ENCODE data around the gene AGFG1. TPM values are rescaled to one million over a fixed set of nuclear protein-coding genes. Genes with fewer than 3 reads are reported as not detected.

Gene AGFG1
- polyA plus RNA-seq, 3 donors, result 63.1 to 79.2 (median 73.4) TPM

DNA sequence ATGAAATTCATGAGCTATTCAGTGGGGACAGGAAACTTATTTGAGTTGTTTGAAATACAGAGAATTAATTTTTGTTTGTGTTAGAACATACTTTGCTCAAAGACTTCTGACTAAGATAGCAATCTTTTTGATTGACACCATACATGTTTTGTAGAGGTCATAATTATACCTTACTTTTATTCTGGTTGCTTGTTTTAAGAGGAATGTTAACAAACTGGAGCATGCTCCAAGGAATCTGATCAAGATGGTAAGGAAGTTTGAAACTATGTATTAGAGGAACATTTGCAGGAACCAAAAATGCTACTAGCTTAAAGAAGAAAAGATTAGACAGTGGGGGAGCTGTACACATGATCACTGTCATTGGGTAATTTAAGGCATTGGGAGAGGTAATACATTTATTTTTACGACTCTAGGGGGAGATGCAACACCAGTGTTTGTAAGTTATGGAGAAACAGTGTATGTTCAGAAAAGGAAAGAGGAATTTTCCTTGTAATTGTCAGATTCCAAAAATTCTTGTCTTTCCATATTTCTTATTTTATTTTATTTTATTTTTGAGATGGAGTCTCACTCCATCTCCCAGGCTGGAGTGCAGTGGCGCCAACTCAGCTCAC, 8.0 kb downstream of the AGFG1 start:
- DNase-seq (ENCODE audit: extremely low read depth in 1 of 11, low read depth in 9 of 11, low spot score in 4 of 11), result peak in 3 of 11 donors; percentile 5 to 27 (median 13)

DNA sequence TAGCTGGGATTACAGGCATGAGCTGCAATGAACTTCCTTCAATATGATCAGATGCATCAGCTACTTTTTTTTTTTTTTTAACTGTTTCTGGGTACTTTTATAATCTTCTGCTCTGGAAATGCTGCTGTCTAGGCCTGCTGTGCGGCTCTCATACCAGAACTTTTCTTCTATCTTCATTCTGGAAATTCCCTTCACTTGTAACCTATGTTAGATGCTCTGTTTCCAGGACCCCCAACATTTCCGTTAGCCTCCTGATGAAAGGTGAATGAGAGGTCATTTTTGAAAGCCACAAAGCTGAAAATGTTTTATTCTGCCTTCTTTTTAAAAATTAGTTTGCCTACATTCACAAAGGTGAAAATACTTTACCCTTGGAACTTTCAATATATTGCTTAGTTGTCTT, 8.6 kb downstream of the AGFG1 start:
- DNase-seq (ENCODE audit: extremely low read depth in 1 of 11, low read depth in 9 of 11, low spot score in 4 of 11), result no peak

- DNase-seq (ENCODE audit: extremely low read depth in 1 of 11, low read depth in 9 of 11, low spot score in 4 of 11), result no peak
These were observed 10.8 kb downstream of the AGFG1 start for GRCh38 chr2:227482638-227483340.

DNA sequence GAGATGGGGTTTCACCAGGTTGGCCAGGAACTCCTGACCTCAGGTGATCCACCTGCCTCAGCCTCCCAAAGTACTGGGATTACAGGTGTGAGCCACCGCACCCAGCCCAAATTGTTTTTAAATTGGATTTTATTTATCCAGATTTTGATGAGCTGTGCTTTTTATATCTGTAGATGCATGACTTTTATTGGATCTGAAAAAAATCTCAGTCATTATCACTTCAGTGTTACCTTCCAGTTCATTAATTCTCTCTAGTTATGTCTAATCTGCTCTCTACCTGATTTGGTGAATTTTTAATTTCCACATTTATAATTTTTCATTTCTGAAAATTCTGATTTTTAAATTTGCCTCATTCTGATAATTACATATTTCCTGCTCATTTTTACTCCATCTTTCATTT, 13.5 kb downstream of the AGFG1 start:
- DNase-seq (ENCODE audit: extremely low read depth in 1 of 11, low read depth in 9 of 11, low spot score in 4 of 11), result no peak

DNA sequence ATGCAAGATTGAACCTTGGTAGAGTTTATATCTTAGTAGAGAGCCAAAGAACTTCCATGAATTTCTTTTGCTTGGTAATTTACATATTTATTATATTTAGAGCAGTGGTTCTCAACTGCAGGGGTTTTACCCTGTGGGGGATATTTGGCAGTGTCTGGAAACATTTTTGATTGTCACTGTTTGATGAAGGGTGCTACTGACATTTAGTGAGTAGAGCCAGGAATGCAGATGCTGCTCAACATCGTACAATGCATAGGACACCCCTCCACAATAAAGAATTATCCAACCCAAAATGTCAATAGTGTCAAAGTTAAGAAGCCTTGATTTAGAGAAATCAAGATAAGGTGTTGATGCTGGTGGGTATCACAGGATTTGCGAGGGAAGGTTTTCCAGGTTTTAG, 14.7 kb downstream of the AGFG1 start:
- DNase-seq (ENCODE audit: extremely low read depth in 1 of 11, low read depth in 9 of 11, low spot score in 4 of 11), result no peak

GRCh38 chr2:227488045-227488444, 16.1 kb downstream of the AGFG1 start:
- no peak for DNase-seq (ENCODE audit: extremely low read depth in 1 of 11, low read depth in 9 of 11, low spot score in 4 of 11)

DNA sequence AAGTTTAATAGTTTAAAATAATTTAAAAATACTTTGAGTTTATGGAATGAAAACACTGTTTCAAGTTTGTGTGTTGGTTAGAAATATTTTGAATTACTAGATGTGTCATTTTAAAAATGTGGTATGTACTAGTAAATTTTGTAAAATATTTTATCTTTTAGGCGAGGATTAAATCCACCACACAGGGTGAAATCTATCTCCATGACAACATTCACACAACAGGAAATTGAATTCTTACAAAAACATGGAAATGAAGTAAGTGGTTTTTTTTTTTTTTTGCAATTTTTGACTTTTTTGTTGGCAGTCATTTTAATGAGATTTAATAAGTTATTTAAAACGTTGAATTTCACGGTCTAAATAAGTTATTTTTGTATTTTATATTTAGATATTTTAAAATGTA, 19.4 kb downstream of the AGFG1 start:
- DNase-seq (ENCODE audit: extremely low read depth in 1 of 11, low read depth in 9 of 11, low spot score in 4 of 11), result no peak

- DNase-seq (ENCODE audit: extremely low read depth in 1 of 11, low read depth in 9 of 11, low spot score in 4 of 11), result no peak
These were observed 21.6 kb downstream of the AGFG1 start for GRCh38 chr2:227493524-227493923.

GRCh38 chr2:227497158-227497557, 25.2 kb downstream of the AGFG1 start:
- DNase-seq (ENCODE audit: extremely low read depth in 1 of 11, low read depth in 9 of 11, low spot score in 4 of 11), result no peak

GRCh38 chr2:227499627-227500300, 27.8 kb downstream of the AGFG1 start:
- no peak for DNase-seq (ENCODE audit: extremely low read depth in 1 of 11, low read depth in 9 of 11, low spot score in 4 of 11)

DNA sequence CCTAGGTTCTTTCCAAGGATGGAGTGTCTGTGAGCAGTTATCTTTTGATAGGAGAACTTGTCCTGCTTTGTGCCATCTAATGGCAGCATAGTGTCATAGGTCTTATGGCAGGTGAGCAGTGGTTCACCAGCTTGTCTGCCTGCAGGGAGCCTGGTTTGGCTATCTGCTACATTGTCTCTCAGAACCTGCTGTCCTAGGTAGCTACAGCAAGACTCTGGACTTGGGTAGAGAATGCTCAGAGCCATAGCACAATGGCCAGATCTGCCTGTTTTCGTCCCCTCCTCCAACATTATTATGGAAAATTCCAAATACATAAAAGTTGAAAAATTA, 28.3 kb downstream of the AGFG1 start:
- no peak for DNase-seq (ENCODE audit: extremely low read depth in 1 of 11, low read depth in 9 of 11, low spot score in 4 of 11)

DNA sequence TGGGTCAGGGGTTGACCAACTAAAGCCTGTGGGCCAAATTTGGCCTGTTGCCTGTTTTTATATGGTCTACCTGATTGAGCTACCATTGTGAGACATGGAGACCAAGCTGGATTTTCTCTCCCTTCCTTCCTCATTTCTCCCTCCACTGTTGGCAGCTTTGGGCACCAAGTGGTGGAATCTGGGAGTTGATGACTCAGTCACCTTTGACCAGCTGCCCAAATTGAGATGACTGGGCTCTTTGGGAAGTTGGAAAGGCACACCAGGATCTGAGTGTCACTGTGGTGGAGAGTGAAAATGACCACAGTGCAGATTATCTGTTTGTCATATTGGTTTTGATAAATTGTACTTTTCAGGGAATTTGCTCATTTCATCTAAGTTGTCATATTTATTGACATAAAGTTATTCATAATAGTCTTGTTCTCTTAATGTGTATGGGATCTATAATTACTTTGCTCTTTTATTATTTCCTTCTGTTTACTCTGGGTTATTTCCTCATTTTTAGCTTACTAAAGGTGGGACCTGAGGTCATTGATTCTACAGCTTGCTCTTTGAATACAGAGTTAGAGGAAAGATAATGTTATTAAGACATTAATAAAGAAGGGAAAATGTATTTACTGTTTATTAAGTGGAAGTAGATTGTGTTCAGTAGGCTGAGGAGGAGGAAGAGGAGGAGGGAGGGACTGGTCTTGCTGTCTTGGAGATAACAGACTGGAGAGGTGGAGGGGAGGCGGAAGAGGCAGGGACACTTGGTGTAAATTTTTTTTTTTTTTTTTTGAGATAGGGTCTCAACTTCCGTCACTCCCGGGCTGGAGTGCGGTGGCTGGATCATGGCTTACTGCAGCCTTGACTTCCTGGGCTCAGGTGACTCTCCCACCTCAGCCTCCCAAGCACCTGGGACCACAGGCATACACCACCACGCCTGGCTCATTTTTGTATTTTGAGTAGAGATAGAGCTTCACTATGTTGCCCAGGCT, 31.8 kb downstream of the AGFG1 start:
- no peak for DNase-seq (ENCODE audit: extremely low read depth in 1 of 11, low read depth in 9 of 11, low spot score in 4 of 11)

GRCh38 chr2:227504700-227505099, 32.7 kb downstream of the AGFG1 start:
- no peak for DNase-seq (ENCODE audit: extremely low read depth in 1 of 11, low read depth in 9 of 11, low spot score in 4 of 11)

- peak in 1 of 11 donors; percentile 14 for DNase-seq (ENCODE audit: extremely low read depth in 1 of 11, low read depth in 9 of 11, low spot score in 4 of 11)
These were observed 34.5 kb downstream of the AGFG1 start for GRCh38 chr2:227506456-227506855.

GRCh38 chr2:227507963-227508362, 36.0 kb downstream of the AGFG1 start:
- DNase-seq (ENCODE audit: extremely low read depth in 1 of 11, low read depth in 9 of 11, low spot score in 4 of 11), result no peak

- DNase-seq (ENCODE audit: extremely low read depth in 1 of 11, low read depth in 9 of 11, low spot score in 4 of 11), result no peak
These were observed 37.1 kb downstream of the AGFG1 start for GRCh38 chr2:227509076-227509475.

DNA sequence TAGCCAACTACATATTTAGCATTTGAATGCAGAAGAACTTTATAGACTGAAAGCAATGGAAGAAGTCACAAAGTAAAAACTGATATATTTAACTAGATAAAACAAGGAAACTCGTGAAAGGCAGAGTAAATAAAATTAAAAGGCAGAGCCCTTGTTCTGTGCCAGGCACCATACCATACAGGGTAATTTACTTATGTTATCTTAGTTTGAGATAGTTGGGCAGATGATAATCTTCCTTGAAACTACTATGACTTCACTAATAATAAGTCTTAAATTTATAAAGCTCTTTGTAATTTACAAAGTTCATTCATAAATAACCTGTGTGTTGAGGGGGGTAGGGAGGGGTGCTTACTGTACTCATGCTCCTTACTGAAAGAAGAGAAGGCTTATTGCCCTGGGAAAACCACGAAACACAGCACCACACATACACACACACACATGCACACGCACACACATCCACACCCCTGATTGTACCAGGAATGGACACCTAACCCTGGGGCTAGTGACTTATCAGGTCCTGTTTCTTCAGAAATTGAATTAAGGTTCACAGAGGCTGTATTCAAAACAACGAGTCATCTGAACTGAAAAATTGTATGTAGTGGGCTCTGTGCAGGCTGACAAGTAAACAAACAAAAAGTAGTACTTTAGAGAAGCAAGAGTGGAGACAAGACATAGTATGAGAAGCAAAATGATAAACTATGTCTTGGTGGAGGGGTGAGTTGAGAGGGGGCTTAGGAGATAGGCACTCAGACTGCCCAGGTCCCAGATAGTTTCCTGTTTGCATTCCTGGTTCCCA, 38.1 kb downstream of the AGFG1 start:
- no peak for DNase-seq (ENCODE audit: extremely low read depth in 1 of 11, low read depth in 9 of 11, low spot score in 4 of 11)

DNA sequence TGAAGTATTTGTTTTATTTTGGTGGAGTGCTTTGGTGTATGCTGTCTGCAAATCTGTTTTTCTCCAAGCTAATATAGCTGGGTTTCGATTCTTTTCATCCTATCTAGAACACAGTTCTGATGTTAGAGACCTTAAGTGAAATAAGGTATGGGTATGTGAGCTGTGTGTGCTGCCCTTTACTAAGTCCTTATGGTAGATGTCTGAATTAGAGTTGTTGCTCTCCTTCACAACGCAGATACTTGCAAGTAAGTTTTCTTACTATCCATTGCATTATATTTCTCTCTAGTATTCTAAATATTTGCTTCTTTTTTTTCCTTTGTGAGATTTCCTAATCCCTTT, 38.6 kb downstream of the AGFG1 start:
- no peak for DNase-seq (ENCODE audit: extremely low read depth in 1 of 11, low read depth in 9 of 11, low spot score in 4 of 11)

Data from renal cortex interstitium (tissue), 11 donors.